ENCODE results near the gene ITPK1. TPM values are rescaled to one million over a fixed set of nuclear protein-coding genes. Genes with fewer than 3 reads are reported as not detected.

The ITPK1 gene
- total RNA-seq, 1 donor, result 25.0 TPM

GRCh38 chr14:92955381-92955780 lies 160.3 kb downstream of the ITPK1 start:
- no peaks in the 10 kb centered on the region for H3K79me2 ChIP-seq (ENCODE audit: insufficient read depth, low read length)
- no peaks in the 10 kb centered on the region for H3K4me1 ChIP-seq (ENCODE audit: insufficient read depth, low read length)
- H4K20me1 ChIP-seq (ENCODE audit: insufficient read depth, low read length), result peaks cover 3% of the 10 kb centered on the region

GRCh38 chr14:92954933-92955332 lies 160.8 kb downstream of the ITPK1 start:
- no peak overlapping the region for H3K27ac ChIP-seq (ENCODE audit: low read depth, low read length)
- peaks cover 3% of the 10 kb centered on the region for H4K20me1 ChIP-seq (ENCODE audit: insufficient read depth, low read length)
- TF ChIP-seq CTCF (IDR thresholded peaks at IDR 0.05; ENCODE audit: extremely low read depth, low read depth, low read length), result no peak
- no peak for DNase-seq (ENCODE audit: insufficient read length, low spot score, missing footprints)
- no peaks in the 10 kb centered on the region for H3K36me3 ChIP-seq (ENCODE audit: insufficient read depth, low read length)
- no peaks in the 10 kb centered on the region for H3K79me2 ChIP-seq (ENCODE audit: insufficient read depth, low read length)
- no peaks in the 10 kb centered on the region for H3K9me3 ChIP-seq (ENCODE audit: low read depth, low read length)
- no peak overlapping the region for H2AFZ ChIP-seq (ENCODE audit: low read length)
- H3K4me3 ChIP-seq (ENCODE audit: insufficient read depth, low read length), result no peak overlapping the region
- no peak overlapping the region for H3K4me2 ChIP-seq (ENCODE audit: insufficient read depth, low read length)
- no peaks in the 10 kb centered on the region for H3K27me3 ChIP-seq (ENCODE audit: insufficient read depth, low read length)
- no peaks in the 10 kb centered on the region for H3K4me1 ChIP-seq (ENCODE audit: insufficient read depth, low read length)

More at GRCh38 chr14:92955381-92955780, 160.3 kb downstream of the ITPK1 start:
- no peaks in the 10 kb centered on the region for H3K9me3 ChIP-seq (ENCODE audit: low read depth, low read length)
- no peak for DNase-seq (ENCODE audit: insufficient read length, low spot score, missing footprints)
- no peaks in the 10 kb centered on the region for H3K36me3 ChIP-seq (ENCODE audit: insufficient read depth, low read length)
- no peak overlapping the region for H3K4me3 ChIP-seq (ENCODE audit: insufficient read depth, low read length)
- no peak for TF ChIP-seq CTCF (IDR thresholded peaks at IDR 0.05; ENCODE audit: extremely low read depth, low read depth, low read length)
- no peak overlapping the region for H3K27ac ChIP-seq (ENCODE audit: low read depth, low read length)
- H3K4me2 ChIP-seq (ENCODE audit: insufficient read depth, low read length), result no peak overlapping the region
- no peaks in the 10 kb centered on the region for H3K27me3 ChIP-seq (ENCODE audit: insufficient read depth, low read length)
- no peak overlapping the region for H2AFZ ChIP-seq (ENCODE audit: low read length)

GRCh38 chr14:92953526-92953925 lies 162.2 kb downstream of the ITPK1 start:
- no peak overlapping the region for H2AFZ ChIP-seq (ENCODE audit: low read length)
- H3K27me3 ChIP-seq (ENCODE audit: insufficient read depth, low read length), result no peaks in the 10 kb centered on the region
- H3K4me3 ChIP-seq (ENCODE audit: insufficient read depth, low read length), result no peak overlapping the region
- peaks cover 3% of the 10 kb centered on the region for H4K20me1 ChIP-seq (ENCODE audit: insufficient read depth, low read length)
- no peaks in the 10 kb centered on the region for H3K4me1 ChIP-seq (ENCODE audit: insufficient read depth, low read length)
- H3K27ac ChIP-seq (ENCODE audit: low read depth, low read length), result no peak overlapping the region
- H3K79me2 ChIP-seq (ENCODE audit: insufficient read depth, low read length), result no peaks in the 10 kb centered on the region
- no peaks in the 10 kb centered on the region for H3K9me3 ChIP-seq (ENCODE audit: low read depth, low read length)
- H3K36me3 ChIP-seq (ENCODE audit: insufficient read depth, low read length), result no peaks in the 10 kb centered on the region
- H3K4me2 ChIP-seq (ENCODE audit: insufficient read depth, low read length), result no peak overlapping the region
- no peak for TF ChIP-seq CTCF (IDR thresholded peaks at IDR 0.05; ENCODE audit: extremely low read depth, low read depth, low read length)
- no peak for DNase-seq (ENCODE audit: insufficient read length, low spot score, missing footprints)

GRCh38 chr14:92952481-92953298 lies 163.0 kb downstream of the ITPK1 start:
- H3K4me1 ChIP-seq (ENCODE audit: insufficient read depth, low read length), result no peaks in the 10 kb centered on the region
- H3K36me3 ChIP-seq (ENCODE audit: insufficient read depth, low read length), result no peaks in the 10 kb centered on the region
- DNase-seq (ENCODE audit: insufficient read length, low spot score, missing footprints), result no peak
- no peak overlapping the region for H3K4me3 ChIP-seq (ENCODE audit: insufficient read depth, low read length)
- no peaks in the 10 kb centered on the region for H3K27me3 ChIP-seq (ENCODE audit: insufficient read depth, low read length)
- no peaks in the 10 kb centered on the region for H3K79me2 ChIP-seq (ENCODE audit: insufficient read depth, low read length)
- H3K9me3 ChIP-seq (ENCODE audit: low read depth, low read length), result no peaks in the 10 kb centered on the region
- no peak overlapping the region for H3K27ac ChIP-seq (ENCODE audit: low read depth, low read length)
- peaks cover 3% of the 10 kb centered on the region for H4K20me1 ChIP-seq (ENCODE audit: insufficient read depth, low read length)
- H3K4me2 ChIP-seq (ENCODE audit: insufficient read depth, low read length), result no peak overlapping the region
- TF ChIP-seq CTCF (IDR thresholded peaks at IDR 0.05; ENCODE audit: extremely low read depth, low read depth, low read length), result no peak
- H2AFZ ChIP-seq (ENCODE audit: low read length), result no peak overlapping the region

Data from osteoblast (primary cell).